Measurements from ENCODE around the gene MAPK10.
"Not testable (repeated sequence)": the region's sequence is repeated elsewhere in the genome, so short reads cannot be mapped to it uniquely, and the experiment has no call there.

The MAPK10 gene

DNA sequence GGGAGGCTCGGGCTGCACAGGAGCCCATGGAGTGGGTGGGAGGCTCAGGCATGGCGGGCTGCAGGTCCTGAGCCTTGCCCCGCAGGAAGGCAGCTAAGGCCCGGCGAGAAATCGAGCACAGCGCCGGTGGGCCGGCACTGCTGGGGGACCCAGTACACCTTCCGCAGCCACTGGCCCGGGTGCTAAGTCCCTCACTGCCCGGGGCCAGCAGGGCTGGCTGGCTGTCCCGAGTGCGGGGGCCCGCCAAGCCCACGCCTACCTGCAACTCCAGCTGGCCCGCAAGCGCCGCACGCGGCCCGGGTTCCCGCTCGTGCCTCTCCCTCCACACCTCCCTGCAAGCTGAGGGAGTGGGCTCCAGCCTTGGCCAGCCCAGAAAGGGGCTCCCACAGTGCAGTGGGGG lies 338.2 kb downstream of the MAPK10 start:
- DNase-seq: not testable (repeated sequence)

DNA sequence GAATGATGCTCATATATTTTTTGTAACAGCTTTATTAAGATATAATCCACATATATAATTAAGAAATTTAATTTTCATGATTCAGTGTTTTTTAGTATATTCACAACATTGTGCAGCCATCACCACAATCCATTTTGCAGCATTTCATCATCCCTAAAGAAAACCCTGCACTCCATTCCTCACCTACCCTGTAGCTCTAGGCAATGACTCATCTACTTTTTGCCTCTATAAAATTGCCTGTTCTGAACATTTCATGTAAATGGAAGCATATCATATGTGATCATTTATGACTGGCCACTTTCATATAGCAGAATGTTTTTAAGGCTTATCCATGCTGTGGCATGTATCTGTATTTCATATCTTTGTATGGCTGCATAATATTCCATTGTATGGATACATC lies 339.9 kb downstream of the MAPK10 start:
- no peak for DNase-seq

DNA sequence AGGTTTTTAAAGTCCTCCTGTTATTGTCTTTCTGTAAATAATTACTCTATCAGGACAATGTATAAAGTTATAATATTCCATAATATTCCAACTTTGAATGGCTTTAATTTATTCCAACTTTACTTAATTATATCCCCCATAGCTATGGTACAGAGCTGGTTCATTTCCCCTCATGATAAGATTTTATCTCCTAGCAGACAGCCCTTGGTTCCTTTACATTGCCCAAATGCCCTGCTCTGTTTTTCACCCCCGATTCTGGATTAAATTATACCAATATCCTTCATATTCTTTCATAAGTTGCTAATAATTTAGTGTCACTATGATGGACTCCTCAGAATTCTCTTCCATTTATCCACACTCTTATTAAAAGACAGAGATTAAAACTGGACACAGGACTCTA lies 340.5 kb downstream of the MAPK10 start:
- DNase-seq: no peak

DNA sequence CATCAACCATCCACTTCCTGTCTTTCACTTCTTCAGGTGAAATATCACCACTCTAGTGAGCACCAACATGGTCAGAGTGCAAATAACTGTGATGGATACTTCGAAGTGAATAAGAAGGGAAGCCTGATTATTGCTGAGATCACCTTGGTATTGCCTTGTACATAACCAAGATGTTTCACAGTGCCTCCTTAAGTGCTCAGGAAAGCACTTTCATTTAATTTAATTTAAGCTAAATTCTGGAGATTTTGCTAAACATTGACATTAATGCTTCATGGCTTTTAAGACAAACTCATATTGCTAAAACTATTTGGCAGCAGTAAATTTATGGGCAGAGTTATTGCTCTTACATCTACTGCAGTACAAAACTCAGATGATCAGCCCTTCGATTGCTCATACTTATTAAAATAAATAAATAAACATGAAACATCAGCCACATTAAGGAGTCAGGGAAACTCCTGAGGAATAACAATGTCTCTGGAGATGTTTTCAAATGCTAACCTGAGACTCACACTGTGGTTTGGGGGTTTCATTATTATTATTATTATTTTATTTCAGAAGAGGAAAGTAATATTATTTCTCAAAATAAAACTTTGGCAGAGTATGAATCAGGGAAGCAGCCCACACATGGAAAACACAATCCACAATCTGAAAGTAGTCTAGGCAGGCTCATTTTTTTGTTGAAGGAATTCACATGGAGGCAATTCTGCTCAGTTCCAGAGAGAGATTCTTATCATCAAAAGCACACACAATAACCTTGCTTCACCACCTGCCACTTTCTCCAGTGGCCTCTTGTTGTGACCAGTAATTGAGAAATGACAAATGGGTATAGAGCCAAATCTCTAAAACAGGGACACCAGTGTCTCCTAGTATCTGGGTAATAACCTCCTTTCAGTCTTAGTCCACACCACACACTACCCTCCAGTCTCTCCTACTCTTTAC lies 344.2 kb downstream of the MAPK10 start:
- no peak for DNase-seq

DNA sequence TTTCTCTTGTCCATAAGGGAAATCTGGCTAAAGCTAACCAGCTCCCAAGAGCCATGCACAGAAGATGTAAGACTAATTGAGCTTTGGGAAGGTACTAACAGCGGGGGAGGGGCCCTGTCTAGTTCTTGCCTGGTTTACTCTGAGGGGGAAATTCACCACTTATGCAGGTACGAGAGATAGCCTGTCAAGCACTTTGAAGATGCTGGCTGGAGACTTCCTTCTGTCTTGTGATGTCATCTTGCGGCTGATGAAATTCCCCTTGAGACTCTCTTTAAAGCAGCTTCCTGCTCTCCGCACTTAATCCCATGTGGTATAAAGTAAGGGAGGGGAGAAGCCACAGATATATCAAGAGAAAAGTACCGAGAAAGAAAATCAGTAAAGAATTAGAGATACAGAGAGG lies 345.3 kb downstream of the MAPK10 start:
- no peak for DNase-seq

DNA sequence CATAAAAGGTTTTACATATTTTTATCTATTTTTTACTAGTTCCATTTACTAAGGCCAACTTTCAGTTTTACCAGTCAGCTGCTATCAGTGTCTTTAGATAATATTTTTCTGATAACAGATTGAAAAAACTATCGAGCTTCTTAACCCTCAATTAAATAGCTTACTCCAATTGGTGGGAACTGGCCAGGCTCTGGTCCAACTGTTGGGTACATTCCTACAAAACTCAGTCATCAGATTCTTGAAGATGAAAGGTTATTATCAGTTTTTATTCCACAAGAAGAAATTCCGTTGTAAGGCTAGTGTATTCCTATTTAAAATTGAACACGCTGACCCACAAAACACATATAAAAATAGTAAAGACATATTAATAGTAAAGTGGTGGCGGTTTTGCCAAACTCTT lies 346.2 kb downstream of the MAPK10 start:
- DNase-seq: no peak

DNA sequence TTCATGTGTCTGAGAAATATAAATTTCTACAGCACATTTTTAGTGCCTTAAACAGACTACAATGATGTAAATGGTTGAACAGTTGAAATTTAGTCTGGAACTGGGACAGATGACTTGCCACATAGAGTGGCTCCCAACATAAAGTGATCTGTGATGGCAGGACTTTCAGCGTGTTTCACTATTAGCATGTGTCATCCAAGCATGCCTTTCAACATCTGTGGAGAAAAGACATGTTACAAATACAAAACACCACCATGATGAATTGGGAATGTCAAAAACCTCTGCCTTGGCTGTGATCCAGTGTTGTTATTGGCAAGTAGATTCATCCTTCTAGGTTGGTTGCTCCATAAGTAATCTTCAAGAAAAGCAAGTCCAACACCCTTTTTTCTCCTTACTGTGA lies 348.7 kb downstream of the MAPK10 start:
- DNase-seq: no peak

DNA sequence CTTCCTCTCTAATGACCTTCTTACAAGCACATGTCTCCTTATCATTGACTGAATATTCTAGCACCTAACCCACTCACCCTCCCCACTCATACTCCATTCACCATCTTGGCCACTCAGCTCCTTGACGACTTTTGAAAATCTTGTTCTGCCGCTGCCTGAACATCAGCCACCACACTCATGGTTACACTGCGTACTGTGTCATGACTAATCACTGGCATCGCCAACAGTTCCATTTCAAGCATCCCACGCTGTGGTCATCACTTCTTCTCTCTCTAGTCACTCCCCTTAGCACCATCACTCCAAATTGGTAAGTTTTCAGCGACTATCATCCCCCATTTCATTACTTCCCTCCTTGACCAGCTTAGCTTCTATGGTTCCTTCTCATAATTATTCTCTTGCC lies 352.8 kb downstream of the MAPK10 start:
- no peak for DNase-seq

DNA sequence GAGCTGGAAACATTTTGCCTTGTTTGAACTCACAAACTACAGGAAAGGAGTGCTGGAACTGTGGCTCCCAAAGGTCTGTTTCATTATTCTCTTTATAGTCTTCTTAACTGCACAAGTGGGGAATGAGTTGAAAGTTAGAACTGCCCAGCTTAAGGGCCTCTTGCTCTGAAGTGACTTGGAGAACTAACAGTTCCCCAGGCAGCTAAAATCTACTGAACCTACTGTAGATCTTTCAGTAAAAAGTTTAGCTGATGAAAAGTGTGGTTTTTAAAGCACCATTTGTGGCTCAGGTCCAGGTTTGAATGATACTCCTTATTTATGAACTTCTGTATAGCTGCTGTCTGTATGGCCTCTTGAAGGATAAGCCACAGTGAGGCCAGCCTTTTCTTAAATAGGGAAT lies 353.8 kb downstream of the MAPK10 start:
- no peak for DNase-seq

DNA sequence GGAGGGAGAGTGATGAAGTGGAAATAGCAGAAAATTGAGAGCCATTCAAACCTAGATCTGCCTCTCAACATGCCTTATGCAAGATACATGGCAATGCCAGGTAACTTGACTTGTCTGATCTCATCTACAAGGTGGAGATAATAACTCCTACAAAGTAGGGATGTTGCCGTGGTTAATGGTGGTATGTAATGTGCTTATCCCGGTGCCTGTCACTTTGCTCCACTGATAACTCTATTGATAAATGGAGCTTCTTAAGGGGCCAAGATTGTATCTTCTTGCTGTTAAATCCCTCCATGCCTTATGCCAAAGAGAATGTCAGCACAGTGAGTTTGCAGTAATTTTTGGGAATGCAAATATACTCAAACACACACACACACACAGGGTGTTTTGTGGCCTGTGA lies 355.8 kb downstream of the MAPK10 start:
- no peak for DNase-seq

DNA sequence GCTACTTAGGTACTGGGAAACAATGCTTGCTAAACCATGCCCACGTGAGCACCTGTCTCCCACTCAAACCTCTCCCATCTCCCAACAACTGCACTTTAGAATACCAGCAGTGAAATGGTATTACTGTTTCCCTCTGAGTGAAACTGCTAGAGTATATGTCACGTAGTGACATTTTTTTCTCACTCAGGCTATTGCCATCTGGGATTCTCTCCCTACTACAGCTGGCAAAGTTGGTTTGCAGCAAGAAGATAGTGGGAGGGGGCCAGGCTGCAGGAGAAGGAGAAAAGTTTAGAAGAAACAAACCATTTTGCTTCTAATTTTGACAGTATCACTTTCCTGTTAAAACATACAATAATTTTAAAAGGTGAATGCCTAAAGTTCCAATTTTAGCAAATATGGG lies 358.3 kb downstream of the MAPK10 start:
- no peak for DNase-seq

DNA sequence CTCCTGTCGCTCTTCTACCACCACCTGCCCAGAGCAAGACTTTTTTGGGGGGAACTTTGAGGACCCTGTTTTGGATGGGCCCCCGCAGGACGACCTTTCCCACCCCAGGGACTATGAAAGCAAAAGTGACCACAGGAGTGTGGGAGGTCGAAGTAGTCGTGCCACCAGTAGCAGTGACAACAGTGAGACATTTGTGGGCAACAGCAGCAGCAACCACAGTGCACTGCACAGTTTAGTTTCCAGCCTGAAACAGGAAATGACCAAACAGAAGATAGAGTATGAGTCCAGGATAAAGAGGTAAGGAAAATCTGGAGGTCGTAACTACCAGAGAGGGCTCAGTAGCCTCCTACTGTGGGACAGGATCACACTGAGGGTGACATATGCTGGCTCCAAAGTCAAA lies 364.5 kb downstream of the MAPK10 start:
- DNase-seq: no peak

DNA sequence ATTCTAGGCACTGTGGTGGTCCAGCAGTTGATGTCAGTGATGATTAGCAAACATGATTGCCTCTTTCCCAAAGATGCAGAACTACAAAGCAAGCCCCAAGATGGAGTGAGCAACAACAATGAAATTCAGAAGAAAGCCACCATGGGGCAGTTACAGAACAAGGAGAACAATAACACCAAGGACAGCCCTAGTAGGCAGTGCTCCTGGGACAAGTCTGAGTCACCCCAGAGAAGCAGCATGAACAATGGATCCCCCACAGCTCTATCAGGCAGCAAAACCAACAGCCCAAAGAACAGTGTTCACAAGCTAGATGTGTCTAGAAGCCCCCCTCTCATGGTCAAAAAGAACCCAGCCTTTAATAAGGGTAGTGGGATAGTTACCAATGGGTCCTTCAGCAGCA lies 365.3 kb downstream of the MAPK10 start:
- DNase-seq: no peak

DNA sequence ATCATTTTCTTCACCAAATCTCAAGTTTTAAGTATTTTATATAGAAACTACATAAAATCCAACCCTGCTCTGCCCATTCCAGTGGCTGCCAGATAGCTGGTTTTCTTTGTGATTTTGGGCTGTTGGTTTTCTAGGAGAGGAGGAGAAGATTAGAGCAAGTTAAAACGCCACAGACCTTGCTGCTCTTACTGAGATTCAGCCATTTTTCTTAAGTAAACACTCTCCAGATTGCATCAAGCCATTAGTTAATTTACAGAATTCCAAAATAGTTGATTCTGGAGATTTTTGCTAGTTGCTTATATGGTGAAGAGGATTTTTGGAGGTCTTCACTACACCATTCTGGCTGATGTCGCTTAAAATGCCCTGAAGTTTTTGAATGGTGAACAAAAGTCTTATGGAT lies 366.2 kb downstream of the MAPK10 start:
- DNase-seq: no peak

DNA sequence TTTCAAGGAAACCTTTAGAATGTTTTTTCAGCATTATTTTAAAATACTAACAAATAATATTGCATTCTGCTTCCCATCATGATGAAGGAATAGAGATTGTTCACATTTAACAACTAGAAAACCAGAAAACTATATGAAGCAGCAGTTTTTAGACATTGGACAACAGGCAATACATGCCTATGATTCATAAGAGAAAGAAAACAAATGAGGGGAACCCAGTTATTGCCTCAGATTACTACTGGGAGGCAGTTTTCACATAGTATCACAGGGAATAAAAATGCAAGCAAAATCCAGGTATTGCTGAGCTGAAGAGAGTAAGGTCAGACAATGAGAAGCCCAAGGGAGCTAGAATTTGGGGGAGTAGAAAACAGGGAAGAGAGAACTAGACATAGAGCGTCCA lies 373.6 kb downstream of the MAPK10 start:
- no peak for DNase-seq

DNA sequence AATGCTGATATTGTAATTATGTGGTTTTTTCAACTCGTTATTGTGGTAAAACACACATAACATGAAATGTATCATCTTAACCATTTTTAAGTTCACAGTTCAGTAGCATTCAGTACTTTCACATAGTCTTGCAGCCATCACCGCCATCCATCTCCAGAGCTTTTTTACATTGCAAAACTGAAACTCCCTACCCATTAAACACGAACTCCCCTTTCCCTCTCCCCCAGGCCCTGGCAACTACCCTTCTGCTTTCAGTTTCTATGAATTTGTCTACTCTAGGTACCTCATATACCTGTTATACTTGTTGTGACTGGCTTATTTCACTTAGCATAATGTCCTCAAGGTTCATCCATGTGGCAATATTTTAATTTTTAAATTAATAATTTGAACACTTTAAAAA lies 380.6 kb downstream of the MAPK10 start:
- no peak for DNase-seq

DNA sequence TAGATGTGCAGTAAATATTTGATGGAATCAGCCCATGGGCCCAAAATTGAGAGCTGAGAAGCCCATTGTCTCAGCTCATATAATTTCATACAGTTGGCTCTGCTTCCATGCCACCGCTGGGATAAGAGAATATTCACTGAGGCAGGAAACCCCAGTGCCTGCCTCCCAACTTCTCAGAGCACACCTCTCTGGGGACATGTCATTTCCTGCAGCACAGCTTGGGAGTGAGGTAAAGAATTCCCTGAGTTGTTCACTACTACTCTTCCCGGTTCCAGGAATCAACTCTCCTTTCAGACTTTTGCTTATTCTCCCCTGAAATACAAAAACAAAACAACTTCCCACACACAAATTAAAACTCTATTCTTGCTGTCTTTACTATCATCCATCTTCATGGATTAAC lies 389.3 kb downstream of the MAPK10 start:
- DNase-seq: no peak

DNA sequence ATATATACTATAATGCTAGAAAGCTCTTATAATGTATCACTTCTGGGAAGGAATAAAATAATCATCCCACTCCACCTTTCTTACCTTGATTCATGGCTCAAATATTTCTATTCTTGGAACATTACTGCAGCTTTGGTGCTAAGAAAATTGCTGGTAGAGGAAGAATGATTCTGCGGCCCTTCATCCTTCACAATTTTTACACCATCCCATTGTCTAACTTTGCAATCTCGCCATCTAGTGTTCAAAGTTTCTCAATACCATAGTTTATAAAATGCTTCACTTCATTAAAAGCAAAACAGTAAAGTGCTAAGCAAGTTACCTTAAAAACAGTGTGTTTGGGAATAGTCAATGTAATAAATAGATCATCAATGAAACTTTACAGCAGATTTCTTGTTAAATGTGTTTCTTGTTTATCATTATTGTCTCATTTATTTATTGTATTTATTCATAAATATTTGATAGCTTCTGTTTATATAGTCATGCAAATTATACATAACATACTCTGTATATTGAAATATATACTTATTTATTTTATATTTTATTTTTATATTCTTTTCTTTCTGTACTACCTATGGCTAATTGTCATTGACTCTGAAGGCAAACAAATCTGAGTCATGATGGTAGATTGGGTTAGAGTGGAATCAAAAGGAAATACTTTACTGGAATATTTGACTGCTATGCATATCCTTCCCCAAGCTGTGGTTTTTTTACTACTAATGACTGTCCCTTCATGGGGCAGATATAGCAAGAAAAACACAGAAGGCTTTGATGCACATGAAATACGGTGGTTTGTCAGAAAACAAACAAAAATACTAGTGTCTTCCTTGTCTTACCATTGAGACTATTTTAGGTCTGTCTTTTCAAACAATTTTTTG lies 390.7 kb downstream of the MAPK10 start:
- DNase-seq: peak; percentile 35

DNA sequence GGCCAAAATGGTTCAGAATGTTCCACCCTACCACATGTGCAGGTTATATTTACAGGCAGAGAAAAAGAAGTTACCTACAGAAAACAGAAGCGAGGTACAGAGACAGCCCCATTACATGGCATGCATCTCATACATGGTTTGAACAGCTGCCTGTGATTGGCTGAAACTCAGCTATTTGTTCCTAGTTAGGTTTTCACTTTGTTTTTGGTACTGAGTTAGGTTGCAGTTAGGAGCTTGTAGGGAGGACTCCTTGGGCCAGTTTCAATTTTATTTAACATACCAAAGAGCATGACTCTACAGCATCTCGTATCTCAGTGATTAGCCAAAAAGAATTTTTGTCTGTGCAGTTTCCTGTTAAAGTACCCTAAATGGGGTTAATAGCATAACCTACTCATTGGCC lies 392.0 kb downstream of the MAPK10 start:
- DNase-seq: no peak

DNA sequence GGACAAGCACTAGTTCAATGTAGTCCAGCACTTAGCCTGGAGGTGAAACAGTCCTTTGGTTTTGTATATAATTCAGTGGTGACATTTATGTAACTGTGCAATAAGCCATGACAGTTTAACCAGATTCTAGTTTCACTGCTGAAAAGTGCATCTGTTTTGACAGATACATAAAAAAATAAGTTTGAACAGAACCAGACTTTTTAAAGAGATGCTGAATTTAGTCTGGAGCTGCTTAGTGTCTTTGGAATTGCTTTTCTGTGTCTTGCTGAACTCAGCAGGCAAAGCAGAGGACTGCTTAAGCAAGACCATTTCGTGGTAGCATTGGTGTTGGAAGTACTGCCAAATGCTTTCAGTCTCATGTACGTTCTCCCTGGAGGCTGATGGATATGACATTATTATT lies 393.5 kb downstream of the MAPK10 start:
- DNase-seq: no peak

DNA sequence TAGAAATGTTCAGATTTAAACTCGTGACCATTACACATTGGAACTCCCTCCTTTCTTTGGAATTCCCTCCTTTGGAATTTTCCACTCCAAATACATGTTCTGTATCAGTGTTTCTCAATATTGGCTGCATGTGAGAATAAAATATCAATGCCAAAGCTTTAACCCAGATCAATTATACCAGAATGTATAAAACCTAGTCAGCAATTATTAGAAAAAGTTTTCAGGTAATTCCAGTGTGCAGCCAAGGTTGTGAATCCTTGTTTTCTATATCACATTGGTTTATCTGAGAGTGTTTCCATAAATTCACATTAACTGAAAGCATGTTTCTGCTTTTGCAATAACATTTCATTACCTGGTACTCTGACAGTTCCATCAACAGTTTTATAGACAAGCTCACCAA lies 394.3 kb downstream of the MAPK10 start:
- DNase-seq: no peak

DNA sequence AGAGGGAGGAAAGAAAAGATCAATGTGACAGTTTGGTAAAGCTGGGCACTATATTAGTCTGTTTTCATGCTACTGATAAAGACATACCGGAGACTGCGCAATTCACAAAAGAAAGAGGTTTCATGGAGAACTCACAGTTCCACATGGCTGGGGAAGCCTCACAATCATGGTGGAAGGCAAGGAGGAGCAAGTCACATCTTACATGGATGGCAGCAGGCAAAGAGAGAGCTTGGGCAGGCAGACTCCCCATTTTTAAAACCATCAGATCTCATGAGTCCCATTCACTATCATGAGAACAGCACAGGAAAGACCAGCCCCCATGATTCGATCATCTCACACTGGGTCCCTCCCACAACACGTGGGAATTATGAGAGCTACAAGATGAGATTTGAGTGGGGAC lies 394.8 kb downstream of the MAPK10 start:
- DNase-seq: not testable (repeated sequence)

DNA sequence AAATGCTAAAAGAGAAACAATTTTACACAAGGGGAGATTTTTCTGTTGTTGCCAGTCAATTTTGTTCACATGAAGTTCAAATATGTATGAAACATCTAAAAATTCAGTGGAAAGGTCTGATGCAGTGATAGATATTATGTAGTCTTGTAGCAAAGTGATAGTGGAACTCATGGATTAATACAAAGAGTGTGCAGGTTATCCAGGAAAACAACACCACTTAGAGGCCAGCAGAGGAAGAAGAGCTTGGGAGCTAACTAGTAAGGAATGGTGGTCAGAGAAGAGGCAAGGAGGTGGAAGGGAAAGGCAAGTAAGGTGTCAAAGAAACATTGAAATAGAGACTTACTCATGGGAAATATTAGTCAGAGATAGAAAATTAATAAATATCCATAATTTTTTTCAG lies 395.6 kb downstream of the MAPK10 start:
- no peak for DNase-seq

DNA sequence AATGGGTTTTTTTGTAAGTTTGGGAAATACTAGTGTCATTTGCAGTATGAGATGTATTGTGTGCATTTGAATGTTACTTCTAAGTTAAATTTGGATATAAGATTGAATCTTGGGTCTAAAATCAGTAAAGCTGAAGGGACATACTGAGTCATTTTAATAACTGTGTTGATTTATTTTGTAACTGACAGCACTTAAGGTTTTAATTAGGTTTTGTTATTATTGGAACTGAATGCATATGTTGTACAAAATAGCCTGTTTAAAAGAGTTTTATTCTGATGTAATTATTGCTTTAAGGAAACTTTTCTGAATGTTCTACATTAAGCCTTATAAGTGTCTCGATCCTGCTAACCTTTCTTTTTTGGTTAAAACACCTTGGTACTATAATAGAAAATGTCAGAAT lies 396.6 kb downstream of the MAPK10 start:
- no peak for DNase-seq
